GM12878 (cell line): ENCODE data around the gene NEDD8. TPM values are rescaled to one million over a fixed set of nuclear protein-coding genes. Genes with fewer than 3 reads are reported as not detected.
A peak's percentile ranks its signal among the peaks of the same experiment; 100 is the strongest.

ENCODE experiments used
- BCLAF1 ChIP-seq: fragments of 450-650 bp; IDR thresholded peaks from 2 replicates; pipeline ENCODE4 v1.6.1; 2017; ENCODE audit warnings: antibody characterized with exemption, mild to moderate bottlenecking, moderate library complexity
- BRCA1 ChIP-seq: IDR thresholded peaks from 2 replicates; pipeline ENCODE4 v1.6.1; 2011; ENCODE audit warnings: low read depth, low read length, improper control_type of control experiment
- CEBPB ChIP-seq, 2 experiments: fragments of 150-350 bp in 1 of 2; IDR thresholded peaks; 2 replicates each; pipeline ENCODE4 v1.6.1; 2012 to 2014; ENCODE audit warnings: low read depth in 2 of 2, low read length in 2 of 2, borderline replicate concordance in 1 of 2, inconsistent platforms in 1 of 2
- CHD2 ChIP-seq: IDR thresholded peaks from 2 replicates; pipeline ENCODE4 v1.6.1; 2011; ENCODE audit warnings: low read depth, low read length, improper control_type of control experiment, borderline replicate concordance
- CREB1 ChIP-seq: IDR thresholded peaks from 2 replicates; pipeline ENCODE4 v1.6.1; 2012; ENCODE audit warnings: low read depth, mild to moderate bottlenecking, inconsistent platforms
- EED ChIP-seq: sonication (generic); IDR thresholded peaks from 2 replicates; pipeline ENCODE4 v1.6.1; 2016; ENCODE audit warnings: antibody characterized with exemption, low read depth
- HDGF ChIP-seq: fragments of 450-650 bp; IDR thresholded peaks from 2 replicates; pipeline ENCODE4 v1.6.1; 2016; ENCODE audit warnings: antibody characterized with exemption
- MTA3 ChIP-seq: IDR thresholded peaks from 2 replicates; pipeline ENCODE4 v1.6.1; 2012; ENCODE audit warnings: low read length, inconsistent platforms, borderline replicate concordance
- MYB ChIP-seq: fragments of 150-350 bp; IDR thresholded peaks from 2 replicates; pipeline ENCODE4 v1.6.1; 2014; ENCODE audit warnings: mild to moderate bottlenecking, low read depth, low read length, borderline replicate concordance
- NR2F1 ChIP-seq: fragments of 450-650 bp; conservative IDR thresholded peaks from 2 replicates; pipeline ENCODE4 v1.6.1; 2017; ENCODE audit warnings: mild to moderate bottlenecking
- POLR2A ChIP-seq: IDR thresholded peaks from 2 replicates; pipeline ENCODE4 v1.6.1; 2011; ENCODE audit warnings: low read depth, mild to moderate bottlenecking, low read length
- RUNX3 ChIP-seq: IDR thresholded peaks from 2 replicates; pipeline ENCODE4 v1.6.1; 2012; ENCODE audit warnings: low read length, inconsistent platforms
- SKIL ChIP-seq: fragments of 450-650 bp; IDR thresholded peaks from 2 replicates; pipeline ENCODE4 v1.6.1; 2017; ENCODE audit warnings: mild to moderate bottlenecking, low read depth, inconsistent platforms; ENCODE audit not compliant: poor library complexity, severe bottlenecking
- STAT3 ChIP-seq: IDR thresholded peaks from 2 replicates; pipeline ENCODE4 v1.6.1; 2011; ENCODE audit warnings: low read depth, low read length, improper control_type of control experiment
- TCF7 ChIP-seq: IDR thresholded peaks from 2 replicates; pipeline ENCODE4 v1.6.1; 2014; ENCODE audit warnings: antibody characterized with exemption, borderline replicate concordance
- polyA plus RNA-seq, 11 experiments: library from polyadenylated mRNA; depleted of rRNA in 4 of 11; unstranded in 6 of 11; stranded (reverse) in 5 of 11; fragments of >200 nt; fragmentation: Nextera tagmentation in 4 of 11; fragmentation: Illumina TruSeq in 1 of 11; extraction: Ambion mirVana in 4 of 11; extraction: Trizol in 1 of 11; gene quantifications; 1 replicate in 1 of 11; 2 replicates in 10 of 11; pipeline versions ENCODE4 v1.2.1 to v1.2.3, GENCODE V29; 2011 to 2016; ENCODE audit warnings: inconsistent platforms in 2 of 11, missing spikeins in 2 of 11, low read depth in 1 of 11
- total RNA-seq, 4 experiments: library from RNA; depleted of rRNA in 3 of 4; stranded (reverse); fragments of >200 nt in 3 of 4; fragmentation: Illumina TruSeq in 1 of 4; extraction: Trizol in 1 of 4; gene quantifications; 2 replicates each; pipeline versions ENCODE4 v1.2.1 to v1.2.3, GENCODE V29; 2013 to 2021
- TF ChIP-seq, protein P1 (sequence below): IDR thresholded peaks from 2 replicates; pipeline ENCODE4 v1.6.1; 2012; ENCODE audit warnings: low read depth, low read length, improper control_type of control experiment
- TF ChIP-seq, protein P2 (sequence below): fragments of 450-650 bp; IDR thresholded peaks from 2 replicates; pipeline ENCODE4 v1.6.1; 2017; ENCODE audit warnings: borderline replicate concordance
- TF ChIP-seq, protein P3 (sequence below): IDR thresholded peaks from 2 replicates; pipeline ENCODE4 v1.6.1; 2011; ENCODE audit warnings: mild to moderate bottlenecking, low read depth, low read length, moderate library complexity; ENCODE audit not compliant: insufficient replicate concordance
- TF ChIP-seq, protein P4 (sequence below): fragments of 450-650 bp; IDR thresholded peaks from 2 replicates; pipeline ENCODE4 v1.6.1; 2017; ENCODE audit warnings: mild to moderate bottlenecking

Gene NEDD8
- total and polyA plus RNA-seq, 10 of the 15 experiments (the other 5 are each of a cell fraction or from before 2014, with no cell fraction given), result 164 to 991 (median 300) TPM

DNA sequence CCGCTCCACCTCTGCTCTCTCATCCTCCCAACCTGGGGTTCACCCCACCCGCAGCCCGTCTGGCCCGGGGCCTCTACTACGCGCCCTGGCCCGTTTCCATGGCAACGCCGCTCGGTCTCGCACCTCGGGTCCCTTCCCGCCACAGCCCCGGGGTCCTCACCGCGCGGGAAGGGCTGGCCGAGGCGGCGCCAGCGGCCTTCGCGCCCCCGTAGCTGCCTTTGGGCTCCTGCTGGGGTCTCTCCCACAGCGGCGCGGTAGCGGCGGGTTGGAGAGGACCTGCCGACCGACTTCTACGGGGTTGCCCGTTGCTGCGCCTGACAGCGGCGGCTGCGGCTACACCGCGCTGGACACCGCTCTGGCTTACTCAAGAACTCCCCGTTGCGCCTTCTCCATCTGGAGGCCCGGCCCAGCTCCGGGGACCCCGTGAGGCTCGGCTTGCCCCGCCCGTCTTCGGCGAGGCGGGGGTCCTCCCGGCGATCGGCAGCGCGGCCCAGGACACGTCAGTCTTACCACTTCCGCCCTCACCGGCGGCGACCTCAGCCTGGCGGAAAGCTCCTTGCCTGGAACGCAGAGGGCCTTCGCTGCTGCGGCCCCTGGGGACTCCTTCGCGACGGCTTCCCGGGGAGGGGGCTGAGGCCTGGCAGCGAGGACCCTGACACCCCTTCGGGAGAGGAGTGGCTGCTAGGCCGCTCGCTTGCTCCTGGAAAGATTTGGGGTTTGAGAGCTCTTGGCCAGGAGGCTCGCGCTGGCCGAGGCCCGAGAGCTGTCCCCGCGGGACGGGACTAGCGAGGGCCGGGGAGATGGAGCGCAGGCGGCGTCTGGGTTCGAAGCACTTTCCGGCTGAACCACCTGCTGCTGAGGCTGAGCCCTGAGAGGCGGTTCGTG is 36.7 kb downstream of the NEDD8 start, which contains the start of gene TM9SF1 (continued):
- TF ChIP-seq, protein P1, sequence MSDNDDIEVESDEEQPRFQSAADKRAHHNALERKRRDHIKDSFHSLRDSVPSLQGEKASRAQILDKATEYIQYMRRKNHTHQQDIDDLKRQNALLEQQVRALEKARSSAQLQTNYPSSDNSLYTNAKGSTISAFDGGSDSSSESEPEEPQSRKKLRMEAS, result peak; percentile 89
- TF ChIP-seq TCF7 (no peak), BRCA1 (no peak), CEBPB (IDR thresholded peaks at IDR 0.05; ENCODE audit: borderline replicate concordance in 1 of 2, low read depth in 2 of 2, low read length in 2 of 2) (no peak), SKIL (no peak), NR2F1 (peak; percentile 72), BCLAF1 (no peak), EED (no peak), RUNX3 (peak; percentile 94), CHD2 (peak; percentile 65; the same call in 1 of the 2 replicates), MTA3 (no peak), POLR2A (peak; percentile 95), HDGF (no peak), CREB1 (peak; percentile 96), STAT3 (no peak), MYB (peak; percentile 94)
- TF ChIP-seq, protein P2, sequence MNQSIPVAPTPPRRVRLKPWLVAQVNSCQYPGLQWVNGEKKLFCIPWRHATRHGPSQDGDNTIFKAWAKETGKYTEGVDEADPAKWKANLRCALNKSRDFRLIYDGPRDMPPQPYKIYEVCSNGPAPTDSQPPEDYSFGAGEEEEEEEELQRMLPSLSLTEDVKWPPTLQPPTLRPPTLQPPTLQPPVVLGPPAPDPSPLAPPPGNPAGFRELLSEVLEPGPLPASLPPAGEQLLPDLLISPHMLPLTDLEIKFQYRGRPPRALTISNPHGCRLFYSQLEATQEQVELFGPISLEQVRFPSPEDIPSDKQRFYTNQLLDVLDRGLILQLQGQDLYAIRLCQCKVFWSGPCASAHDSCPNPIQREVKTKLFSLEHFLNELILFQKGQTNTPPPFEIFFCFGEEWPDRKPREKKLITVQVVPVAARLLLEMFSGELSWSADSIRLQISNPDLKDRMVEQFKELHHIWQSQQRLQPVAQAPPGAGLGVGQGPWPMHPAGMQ, result peak; percentile 95
- TF ChIP-seq, protein P3, sequence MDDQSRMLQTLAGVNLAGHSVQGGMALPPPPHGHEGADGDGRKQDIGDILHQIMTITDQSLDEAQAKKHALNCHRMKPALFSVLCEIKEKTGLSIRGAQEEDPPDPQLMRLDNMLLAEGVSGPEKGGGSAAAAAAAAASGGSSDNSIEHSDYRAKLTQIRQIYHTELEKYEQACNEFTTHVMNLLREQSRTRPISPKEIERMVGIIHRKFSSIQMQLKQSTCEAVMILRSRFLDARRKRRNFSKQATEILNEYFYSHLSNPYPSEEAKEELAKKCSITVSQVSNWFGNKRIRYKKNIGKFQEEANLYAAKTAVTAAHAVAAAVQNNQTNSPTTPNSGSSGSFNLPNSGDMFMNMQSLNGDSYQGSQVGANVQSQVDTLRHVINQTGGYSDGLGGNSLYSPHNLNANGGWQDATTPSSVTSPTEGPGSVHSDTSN, result peak; percentile 37
- TF ChIP-seq, protein P4, sequence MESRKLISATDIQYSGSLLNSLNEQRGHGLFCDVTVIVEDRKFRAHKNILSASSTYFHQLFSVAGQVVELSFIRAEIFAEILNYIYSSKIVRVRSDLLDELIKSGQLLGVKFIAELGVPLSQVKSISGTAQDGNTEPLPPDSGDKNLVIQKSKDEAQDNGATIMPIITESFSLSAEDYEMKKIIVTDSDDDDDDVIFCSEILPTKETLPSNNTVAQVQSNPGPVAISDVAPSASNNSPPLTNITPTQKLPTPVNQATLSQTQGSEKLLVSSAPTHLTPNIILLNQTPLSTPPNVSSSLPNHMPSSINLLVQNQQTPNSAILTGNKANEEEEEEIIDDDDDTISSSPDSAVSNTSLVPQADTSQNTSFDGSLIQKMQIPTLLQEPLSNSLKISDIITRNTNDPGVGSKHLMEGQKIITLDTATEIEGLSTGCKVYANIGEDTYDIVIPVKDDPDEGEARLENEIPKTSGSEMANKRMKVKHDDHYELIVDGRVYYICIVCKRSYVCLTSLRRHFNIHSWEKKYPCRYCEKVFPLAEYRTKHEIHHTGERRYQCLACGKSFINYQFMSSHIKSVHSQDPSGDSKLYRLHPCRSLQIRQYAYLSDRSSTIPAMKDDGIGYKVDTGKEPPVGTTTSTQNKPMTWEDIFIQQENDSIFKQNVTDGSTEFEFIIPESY, result peak; percentile 85; the same call in 1 of the 2 replicates
